Measurements from ENCODE around the gene AKT3.
"Not testable (repeated sequence)": the region's sequence is repeated elsewhere in the genome, so short reads cannot be mapped to it uniquely, and the experiment has no call there.

The AKT3 gene

DNA sequence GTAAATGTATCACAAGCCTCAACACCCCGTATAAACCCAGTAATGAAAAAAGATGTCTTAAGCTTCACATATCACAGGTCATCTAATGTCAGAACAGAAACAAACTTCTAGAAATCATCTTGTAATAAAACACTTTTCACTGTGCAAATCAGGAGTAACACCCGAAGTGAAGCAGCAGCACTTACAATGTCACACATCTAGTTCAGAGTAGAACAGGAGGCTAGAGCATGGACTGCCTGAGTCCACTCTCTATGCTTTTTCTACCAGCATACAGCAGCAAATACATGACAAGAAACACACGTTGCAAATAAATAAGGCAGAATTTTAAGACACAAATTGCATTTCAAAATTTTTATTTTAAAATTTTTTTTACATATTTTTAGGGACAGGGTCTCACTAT lies 57.2 kb downstream of the AKT3 start:
- WGBS, 2 experiments = 88 to 91% methylated on average over 3 of the region's 3 CpGs
- H3K27me3 ChIP-seq (ENCODE audit: control insufficient read depth, insufficient read depth, low read length, poor library complexity, severe bottlenecking) = no peaks in the 10 kb centered on the region
- H3K4me1 ChIP-seq (ENCODE audit: control insufficient read depth, insufficient read depth, low read length) = no peaks in the 10 kb centered on the region
- no peak overlapping the region for H3K4me3 ChIP-seq (ENCODE audit: insufficient read depth, low read depth, low read length)
- H3K9me3 ChIP-seq (ENCODE audit: control insufficient read depth, low read length) = no peaks in the 10 kb centered on the region
- no peak overlapping the region for H3K27ac ChIP-seq (ENCODE audit: insufficient read depth, low read depth, low read length, poor library complexity, severe bottlenecking)
- no peaks in the 10 kb centered on the region for H3K36me3 ChIP-seq (ENCODE audit: control insufficient read depth, insufficient read depth, low read length)

DNA sequence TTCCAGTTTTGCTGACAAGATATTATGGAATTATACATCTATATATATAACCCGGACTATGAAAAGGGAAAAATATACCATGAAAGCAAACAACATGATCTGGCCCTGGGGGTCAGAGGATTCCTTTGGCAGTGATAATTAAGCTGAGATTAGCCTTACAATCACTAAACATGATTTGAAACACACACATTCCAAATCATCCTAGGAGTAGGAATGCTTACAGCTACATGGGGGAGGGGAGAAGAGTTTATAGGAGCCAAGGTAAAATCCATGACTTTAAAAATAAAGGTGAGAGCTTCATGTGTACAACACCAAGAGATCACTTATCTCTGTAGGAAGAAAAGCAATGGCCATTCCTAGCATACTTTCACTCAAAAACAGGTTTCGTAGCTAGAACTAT lies 57.6 kb downstream of the AKT3 start:
- no peak overlapping the region for H3K27ac ChIP-seq (ENCODE audit: insufficient read depth, low read depth, low read length, poor library complexity, severe bottlenecking)
- H3K4me3 ChIP-seq (ENCODE audit: insufficient read depth, low read depth, low read length) = no peak overlapping the region
- H3K9me3 ChIP-seq (ENCODE audit: control insufficient read depth, low read length) = no peaks in the 10 kb centered on the region
- no peaks in the 10 kb centered on the region for H3K4me1 ChIP-seq (ENCODE audit: control insufficient read depth, insufficient read depth, low read length)
- WGBS, 2 experiments = 99 to 100% methylated on average over 1 to 2 of the region's 2 CpGs
- H3K27me3 ChIP-seq (ENCODE audit: control insufficient read depth, insufficient read depth, low read length, poor library complexity, severe bottlenecking) = no peaks in the 10 kb centered on the region
- H3K36me3 ChIP-seq (ENCODE audit: control insufficient read depth, insufficient read depth, low read length) = no peaks in the 10 kb centered on the region

DNA sequence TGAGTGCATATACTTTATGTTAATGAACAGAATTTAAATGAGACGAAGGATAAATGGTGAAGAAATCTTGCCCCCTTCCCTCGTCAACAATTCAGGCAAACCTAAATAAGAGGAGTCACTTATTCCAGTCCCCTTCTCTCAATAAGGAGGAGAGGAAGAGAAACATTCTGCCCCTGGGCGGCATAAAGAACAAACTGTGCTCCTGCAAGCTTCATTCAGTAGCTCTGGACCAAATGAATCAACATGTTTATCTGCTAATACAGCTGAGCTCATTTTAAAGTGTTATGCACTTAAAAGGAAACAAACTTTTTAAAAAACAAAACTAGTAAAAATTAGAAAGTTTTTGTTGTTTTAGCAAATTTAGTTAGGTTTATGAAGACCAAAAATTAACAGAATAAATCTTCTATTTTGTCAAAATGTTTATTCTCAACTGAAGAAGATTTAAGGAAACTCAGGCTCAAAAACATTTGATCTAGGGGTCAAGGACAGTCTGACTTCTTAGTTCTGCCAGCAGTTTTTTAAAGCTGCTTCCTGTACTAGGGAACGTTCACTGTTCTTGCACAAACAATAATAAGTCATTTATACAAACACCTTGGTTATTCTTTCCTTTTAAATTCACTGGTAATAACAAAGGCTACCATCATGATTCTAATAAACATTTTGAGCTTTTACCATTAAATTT lies 58.3 kb downstream of the AKT3 start:
- Histone ChIP-seq H3K4me3 (ENCODE audit: insufficient read depth, low read depth, low read length) (no peak overlapping the region), H3K36me3 (ENCODE audit: control insufficient read depth, insufficient read depth, low read length) (no peaks in the 10 kb centered on the region), H3K27me3 (ENCODE audit: control insufficient read depth, insufficient read depth, low read length, poor library complexity, severe bottlenecking) (no peaks in the 10 kb centered on the region), H3K9me3 (ENCODE audit: control insufficient read depth, low read length) (no peaks in the 10 kb centered on the region), H3K4me1 (ENCODE audit: control insufficient read depth, insufficient read depth, low read length) (peaks cover under 1% of the 10 kb centered on the region), H3K27ac (ENCODE audit: insufficient read depth, low read depth, low read length, poor library complexity, severe bottlenecking) (no peak overlapping the region)
- WGBS, 2 experiments = 85 to 93% methylated on average over 2 to 4 of the region's 4 CpGs

DNA sequence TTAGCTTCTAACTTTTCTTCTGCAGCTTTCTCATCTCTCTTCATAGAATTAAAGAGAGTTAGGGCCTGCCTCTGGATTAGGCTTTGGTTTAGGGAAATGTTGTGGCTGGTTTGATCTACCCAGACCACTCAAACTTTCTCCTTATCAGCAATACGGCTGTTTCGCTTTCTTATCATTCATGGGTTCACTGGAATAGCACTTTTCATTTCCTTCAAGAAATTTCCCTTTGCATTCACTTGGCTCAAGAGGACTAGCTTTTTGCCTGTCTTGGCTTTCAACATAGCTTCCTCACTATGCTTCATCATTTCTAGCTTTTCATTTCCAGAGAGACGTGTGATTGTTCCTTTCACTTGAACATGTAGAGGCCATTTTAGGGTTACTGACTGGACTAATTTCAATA lies 59.6 kb downstream of the AKT3 start:
- H3K36me3 ChIP-seq (ENCODE audit: control insufficient read depth, insufficient read depth, low read length) = no peaks in the 10 kb centered on the region
- no peaks in the 10 kb centered on the region for H3K9me3 ChIP-seq (ENCODE audit: control insufficient read depth, low read length)
- peaks cover 3% of the 10 kb centered on the region for H3K4me1 ChIP-seq (ENCODE audit: control insufficient read depth, insufficient read depth, low read length)
- H3K27me3 ChIP-seq (ENCODE audit: control insufficient read depth, insufficient read depth, low read length, poor library complexity, severe bottlenecking) = no peaks in the 10 kb centered on the region
- no peak overlapping the region for H3K27ac ChIP-seq (ENCODE audit: insufficient read depth, low read depth, low read length, poor library complexity, severe bottlenecking)
- 91 to 96% methylated on average over 3 of the region's 3 CpGs for WGBS, 2 experiments
- no peak overlapping the region for H3K4me3 ChIP-seq (ENCODE audit: insufficient read depth, low read depth, low read length)

DNA sequence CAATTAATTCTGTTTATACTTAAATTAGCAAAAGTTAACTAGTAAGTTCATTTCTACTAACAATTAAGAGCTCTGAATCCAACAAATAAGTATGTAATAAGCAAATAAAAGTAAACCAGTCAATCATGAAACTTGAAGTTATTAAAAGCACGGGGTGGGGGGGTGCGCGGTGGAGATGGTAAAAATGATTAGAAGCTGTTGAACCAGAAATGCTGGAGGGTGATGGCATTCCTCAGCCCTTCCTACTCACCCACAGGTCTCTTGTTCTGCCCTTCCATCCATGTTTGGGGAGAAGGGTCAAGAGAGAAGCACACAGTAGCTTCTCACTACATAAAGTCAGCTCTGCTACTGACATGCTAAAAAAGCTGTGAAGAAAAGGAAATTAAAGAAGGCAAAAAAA lies 63.5 kb downstream of the AKT3 start:
- no peaks in the 10 kb centered on the region for H3K36me3 ChIP-seq (ENCODE audit: control insufficient read depth, insufficient read depth, low read length)
- 97% methylated on average over 3 of the region's 3 CpGs; no CpG with 5 or more reads in 1 of the 2 experiments for WGBS, 2 experiments
- no peaks in the 10 kb centered on the region for H3K9me3 ChIP-seq (ENCODE audit: control insufficient read depth, low read length)
- no peak overlapping the region for H3K27ac ChIP-seq (ENCODE audit: insufficient read depth, low read depth, low read length, poor library complexity, severe bottlenecking)
- H3K27me3 ChIP-seq (ENCODE audit: control insufficient read depth, insufficient read depth, low read length, poor library complexity, severe bottlenecking) = no peaks in the 10 kb centered on the region
- peaks cover 3% of the 10 kb centered on the region for H3K4me1 ChIP-seq (ENCODE audit: control insufficient read depth, insufficient read depth, low read length)
- H3K4me3 ChIP-seq (ENCODE audit: insufficient read depth, low read depth, low read length) = no peak overlapping the region

DNA sequence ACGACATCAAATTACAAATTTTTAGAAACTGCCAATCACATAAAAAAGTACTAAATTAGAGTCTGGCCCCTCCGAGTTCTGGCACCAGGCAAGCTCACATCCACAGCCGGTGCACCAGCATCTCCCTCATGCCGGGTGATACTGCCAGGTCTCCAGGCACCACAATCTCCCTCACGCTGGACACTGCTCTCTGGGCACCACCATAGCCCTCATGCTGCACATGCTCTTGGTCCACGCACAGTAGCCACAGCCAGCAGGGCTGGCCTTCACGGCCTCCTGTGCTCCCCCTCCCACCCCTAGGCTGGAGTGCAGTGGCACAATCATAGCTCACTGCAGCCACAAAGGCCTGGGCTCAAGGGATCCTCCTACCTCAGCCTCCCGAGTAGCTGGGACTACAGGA lies 65.5 kb downstream of the AKT3 start:
- Histone ChIP-seq H3K4me3 (ENCODE audit: insufficient read depth, low read depth, low read length) (no peak overlapping the region), H3K36me3 (ENCODE audit: control insufficient read depth, insufficient read depth, low read length) (no peaks in the 10 kb centered on the region), H3K27ac (ENCODE audit: insufficient read depth, low read depth, low read length, poor library complexity, severe bottlenecking) (no peak overlapping the region), H3K9me3 (ENCODE audit: control insufficient read depth, low read length) (no peaks in the 10 kb centered on the region), H3K4me1 (ENCODE audit: control insufficient read depth, insufficient read depth, low read length) (peaks cover 3% of the 10 kb centered on the region), H3K27me3 (ENCODE audit: control insufficient read depth, insufficient read depth, low read length, poor library complexity, severe bottlenecking) (no peaks in the 10 kb centered on the region)
- 93 to 94% methylated on average over 8 of the region's 8 CpGs for WGBS, 2 experiments

DNA sequence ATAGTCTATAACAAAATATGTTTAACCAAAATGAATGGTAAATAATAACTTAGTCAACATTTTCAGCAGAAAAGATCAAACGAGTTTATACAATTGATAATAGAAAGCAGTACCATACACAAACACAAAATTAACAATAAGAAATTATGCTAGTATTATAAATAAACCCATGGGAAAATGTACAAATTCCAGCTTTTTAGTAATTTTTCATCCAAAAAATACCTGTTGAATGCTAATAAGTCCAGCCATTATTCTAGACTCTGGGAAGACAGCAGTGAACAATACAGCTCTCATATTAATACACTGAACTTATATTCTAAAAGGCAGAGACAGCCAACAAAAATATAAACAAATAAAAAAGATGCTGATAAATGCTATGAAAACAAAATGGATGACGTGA lies 66.3 kb downstream of the AKT3 start:
- H3K4me1 ChIP-seq (ENCODE audit: control insufficient read depth, insufficient read depth, low read length) = peaks cover 3% of the 10 kb centered on the region
- 96 to 100% methylated on average over 1 of the region's 2 CpGs for WGBS, 2 experiments
- no peaks in the 10 kb centered on the region for H3K9me3 ChIP-seq (ENCODE audit: control insufficient read depth, low read length)
- H3K27me3 ChIP-seq (ENCODE audit: control insufficient read depth, insufficient read depth, low read length, poor library complexity, severe bottlenecking) = no peaks in the 10 kb centered on the region
- no peak overlapping the region for H3K27ac ChIP-seq (ENCODE audit: insufficient read depth, low read depth, low read length, poor library complexity, severe bottlenecking)
- no peak overlapping the region for H3K4me3 ChIP-seq (ENCODE audit: insufficient read depth, low read depth, low read length)
- H3K36me3 ChIP-seq (ENCODE audit: control insufficient read depth, insufficient read depth, low read length) = no peaks in the 10 kb centered on the region

DNA sequence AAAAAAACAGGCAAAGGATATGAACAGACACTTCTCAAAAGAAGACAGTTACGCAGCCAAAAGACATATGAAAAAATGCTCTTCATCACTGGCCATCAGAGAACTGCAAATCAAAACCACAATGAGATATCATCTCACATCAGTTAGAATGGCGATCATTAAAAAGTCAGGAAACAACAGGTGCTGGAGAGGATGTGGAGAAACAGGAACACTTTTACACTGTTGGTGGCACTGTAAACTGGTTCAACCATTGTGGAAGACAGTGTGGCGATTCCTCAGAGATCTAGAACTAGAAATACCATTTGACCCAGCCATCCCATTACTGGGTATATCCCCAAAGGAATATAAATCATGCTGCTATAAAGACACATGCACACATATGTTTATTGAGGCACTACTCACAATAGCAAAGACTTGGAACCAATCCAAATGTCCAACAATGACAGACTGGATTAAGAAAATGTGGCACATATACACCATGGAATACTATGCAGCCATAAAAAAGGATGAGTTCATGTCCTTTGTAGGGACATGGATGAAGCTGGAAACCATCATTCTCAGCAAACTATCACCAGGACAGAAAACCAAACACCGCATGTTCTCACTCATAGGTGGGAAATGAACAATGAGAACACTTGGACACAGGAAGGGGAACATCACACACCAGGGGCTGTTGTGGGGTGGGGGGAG lies 77.5 kb downstream of the AKT3 start:
- 86% methylated on average over 3 of the region's 4 CpGs for WGBS, 2 experiments
- H3K4me1 ChIP-seq (ENCODE audit: control insufficient read depth, insufficient read depth, low read length); H3K27ac ChIP-seq (ENCODE audit: insufficient read depth, low read depth, low read length, poor library complexity, severe bottlenecking); H3K4me3 ChIP-seq (ENCODE audit: insufficient read depth, low read depth, low read length); H3K27me3 ChIP-seq (ENCODE audit: control insufficient read depth, insufficient read depth, low read length, poor library complexity, severe bottlenecking); H3K9me3 ChIP-seq (ENCODE audit: control insufficient read depth, low read length); H3K36me3 ChIP-seq (ENCODE audit: control insufficient read depth, insufficient read depth, low read length): not testable (repeated sequence)

DNA sequence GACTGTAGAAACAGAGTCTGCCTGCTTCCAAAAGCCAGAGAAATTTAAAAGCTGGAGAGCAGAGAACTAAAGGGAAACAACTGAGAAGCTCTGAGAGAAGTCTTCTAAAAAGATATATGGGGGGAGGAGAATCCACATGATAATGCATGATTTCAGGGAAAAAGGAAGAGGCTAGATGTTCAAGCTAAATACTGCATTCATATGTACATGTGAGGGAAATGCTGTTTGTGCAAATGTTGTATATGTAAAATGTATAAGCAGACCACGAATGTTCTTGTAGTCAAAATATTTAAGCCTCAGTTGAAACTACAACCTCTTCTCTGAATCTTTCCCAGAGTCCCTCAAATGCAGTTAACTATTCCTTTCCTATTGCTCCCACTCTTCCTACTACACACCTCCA lies 79.2 kb downstream of the AKT3 start:
- Histone ChIP-seq H3K27me3 (ENCODE audit: control insufficient read depth, insufficient read depth, low read length, poor library complexity, severe bottlenecking) (no peaks in the 10 kb centered on the region), H3K27ac (ENCODE audit: insufficient read depth, low read depth, low read length, poor library complexity, severe bottlenecking) (no peak overlapping the region), H3K4me3 (ENCODE audit: insufficient read depth, low read depth, low read length) (no peak overlapping the region), H3K9me3 (ENCODE audit: control insufficient read depth, low read length) (no peaks in the 10 kb centered on the region), H3K4me1 (ENCODE audit: control insufficient read depth, insufficient read depth, low read length) (no peaks in the 10 kb centered on the region), H3K36me3 (ENCODE audit: control insufficient read depth, insufficient read depth, low read length) (no peaks in the 10 kb centered on the region)
- 86 to 90% methylated on average over 1 of the region's 1 CpG for WGBS, 2 experiments

DNA sequence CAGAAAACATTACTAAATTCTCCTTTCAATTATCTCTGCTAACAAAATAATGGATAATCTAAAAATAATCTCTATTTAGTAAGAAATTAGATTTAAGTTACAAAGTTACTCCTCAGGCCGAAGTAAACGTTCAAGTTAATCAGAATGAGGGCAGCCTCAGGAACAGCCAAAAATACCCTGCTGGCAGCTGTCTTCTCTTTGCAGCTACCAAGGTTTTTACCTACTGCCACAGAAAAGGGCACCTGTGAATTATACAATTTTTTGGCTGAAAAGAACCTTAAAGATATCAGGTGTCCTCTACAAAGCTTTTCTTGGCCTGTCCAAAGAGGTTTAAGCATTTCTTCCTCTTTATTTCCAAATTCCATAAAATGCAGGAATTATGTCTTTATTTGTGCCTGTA lies 84.4 kb downstream of the AKT3 start:
- H3K9me3 ChIP-seq (ENCODE audit: control insufficient read depth, low read length) = no peaks in the 10 kb centered on the region
- H3K27ac ChIP-seq (ENCODE audit: insufficient read depth, low read depth, low read length, poor library complexity, severe bottlenecking) = no peak overlapping the region
- H3K27me3 ChIP-seq (ENCODE audit: control insufficient read depth, insufficient read depth, low read length, poor library complexity, severe bottlenecking) = no peaks in the 10 kb centered on the region
- WGBS, 2 experiments = 80 to 81% methylated on average over 2 of the region's 2 CpGs
- no peaks in the 10 kb centered on the region for H3K4me1 ChIP-seq (ENCODE audit: control insufficient read depth, insufficient read depth, low read length)
- no peak overlapping the region for H3K4me3 ChIP-seq (ENCODE audit: insufficient read depth, low read depth, low read length)
- no peaks in the 10 kb centered on the region for H3K36me3 ChIP-seq (ENCODE audit: control insufficient read depth, insufficient read depth, low read length)

Data from ectodermal cell (in vitro differentiated cells).